A549 (cell line): ENCODE measurements around the gene RIMS1.

Source experiments
- ESRRA ChIP-seq: fragments of 150-350 bp; IDR thresholded peaks from 2 replicates; pipeline ENCODE4 v1.6.1; 2014; ENCODE audit warnings: mild to moderate bottlenecking, low read length, borderline replicate concordance
- MYC ChIP-seq: IDR thresholded peaks from 2 replicates; pipeline ENCODE4 v1.6.1; 2012; ENCODE audit warnings: mild to moderate bottlenecking, inconsistent platforms, low read length, improper control_type of control experiment, borderline replicate concordance
- POLR2A ChIP-seq: IDR thresholded peaks from 2 replicates; pipeline ENCODE4 v1.6.1; 2012; ENCODE audit warnings: mild to moderate bottlenecking, low read length
- RAD21 ChIP-seq, 2 experiments: fragments of >200 bp in 1 of 2; sonication (Bioruptor Twin) in 1 of 2; formaldehyde crosslinking in 1 of 2; IDR thresholded peaks in 1 of 2; conservative IDR thresholded peaks in 1 of 2; 2 replicates in 1 of 2; 3 replicates in 1 of 2; pipeline ENCODE4 v1.6.1; 2012 to 2018; ENCODE audit warnings: inconsistent platforms in 1 of 2
- ZC3H11A ChIP-seq: fragments of 450-650 bp; IDR thresholded peaks from 2 replicates; pipeline ENCODE4 v1.6.1; 2014; ENCODE audit warnings: antibody characterized with exemption, mild to moderate bottlenecking
- TF ChIP-seq, protein P1 (sequence below): fragments of 200-600 bp; sonication (generic); IDR thresholded peaks from 2 replicates; pipeline ENCODE4 v1.6.1; 2016; ENCODE audit warnings: antibody characterized with exemption, mild to moderate bottlenecking, moderate library complexity
- TF ChIP-seq, protein P2 (sequence below): fragments of >200 bp; sonication (Bioruptor Twin); formaldehyde crosslinking; IDR thresholded peaks from 3 replicates; pipeline ENCODE4 v1.5.1; 2016
- TF ChIP-seq, protein P3 (sequence below): fragments of 150-350 bp; IDR thresholded peaks from 2 replicates; pipeline ENCODE4 v1.6.1; 2014; ENCODE audit warnings: low read depth, mild to moderate bottlenecking, low read length

- TF ChIP-seq, protein P1, sequence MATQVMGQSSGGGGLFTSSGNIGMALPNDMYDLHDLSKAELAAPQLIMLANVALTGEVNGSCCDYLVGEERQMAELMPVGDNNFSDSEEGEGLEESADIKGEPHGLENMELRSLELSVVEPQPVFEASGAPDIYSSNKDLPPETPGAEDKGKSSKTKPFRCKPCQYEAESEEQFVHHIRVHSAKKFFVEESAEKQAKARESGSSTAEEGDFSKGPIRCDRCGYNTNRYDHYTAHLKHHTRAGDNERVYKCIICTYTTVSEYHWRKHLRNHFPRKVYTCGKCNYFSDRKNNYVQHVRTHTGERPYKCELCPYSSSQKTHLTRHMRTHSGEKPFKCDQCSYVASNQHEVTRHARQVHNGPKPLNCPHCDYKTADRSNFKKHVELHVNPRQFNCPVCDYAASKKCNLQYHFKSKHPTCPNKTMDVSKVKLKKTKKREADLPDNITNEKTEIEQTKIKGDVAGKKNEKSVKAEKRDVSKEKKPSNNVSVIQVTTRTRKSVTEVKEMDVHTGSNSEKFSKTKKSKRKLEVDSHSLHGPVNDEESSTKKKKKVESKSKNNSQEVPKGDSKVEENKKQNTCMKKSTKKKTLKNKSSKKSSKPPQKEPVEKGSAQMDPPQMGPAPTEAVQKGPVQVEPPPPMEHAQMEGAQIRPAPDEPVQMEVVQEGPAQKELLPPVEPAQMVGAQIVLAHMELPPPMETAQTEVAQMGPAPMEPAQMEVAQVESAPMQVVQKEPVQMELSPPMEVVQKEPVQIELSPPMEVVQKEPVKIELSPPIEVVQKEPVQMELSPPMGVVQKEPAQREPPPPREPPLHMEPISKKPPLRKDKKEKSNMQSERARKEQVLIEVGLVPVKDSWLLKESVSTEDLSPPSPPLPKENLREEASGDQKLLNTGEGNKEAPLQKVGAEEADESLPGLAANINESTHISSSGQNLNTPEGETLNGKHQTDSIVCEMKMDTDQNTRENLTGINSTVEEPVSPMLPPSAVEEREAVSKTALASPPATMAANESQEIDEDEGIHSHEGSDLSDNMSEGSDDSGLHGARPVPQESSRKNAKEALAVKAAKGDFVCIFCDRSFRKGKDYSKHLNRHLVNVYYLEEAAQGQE, result no peak
- TF ChIP-seq ZC3H11A (no peak), POLR2A (no peak), RAD21 (conservative IDR thresholded peaks at IDR 0.05 in 1 of 2, IDR thresholded peaks at IDR 0.05 in 1 of 2) (no peak), ESRRA (no peak), MYC (no peak)
- TF ChIP-seq, protein P2, sequence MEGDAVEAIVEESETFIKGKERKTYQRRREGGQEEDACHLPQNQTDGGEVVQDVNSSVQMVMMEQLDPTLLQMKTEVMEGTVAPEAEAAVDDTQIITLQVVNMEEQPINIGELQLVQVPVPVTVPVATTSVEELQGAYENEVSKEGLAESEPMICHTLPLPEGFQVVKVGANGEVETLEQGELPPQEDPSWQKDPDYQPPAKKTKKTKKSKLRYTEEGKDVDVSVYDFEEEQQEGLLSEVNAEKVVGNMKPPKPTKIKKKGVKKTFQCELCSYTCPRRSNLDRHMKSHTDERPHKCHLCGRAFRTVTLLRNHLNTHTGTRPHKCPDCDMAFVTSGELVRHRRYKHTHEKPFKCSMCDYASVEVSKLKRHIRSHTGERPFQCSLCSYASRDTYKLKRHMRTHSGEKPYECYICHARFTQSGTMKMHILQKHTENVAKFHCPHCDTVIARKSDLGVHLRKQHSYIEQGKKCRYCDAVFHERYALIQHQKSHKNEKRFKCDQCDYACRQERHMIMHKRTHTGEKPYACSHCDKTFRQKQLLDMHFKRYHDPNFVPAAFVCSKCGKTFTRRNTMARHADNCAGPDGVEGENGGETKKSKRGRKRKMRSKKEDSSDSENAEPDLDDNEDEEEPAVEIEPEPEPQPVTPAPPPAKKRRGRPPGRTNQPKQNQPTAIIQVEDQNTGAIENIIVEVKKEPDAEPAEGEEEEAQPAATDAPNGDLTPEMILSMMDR, result no peak
- TF ChIP-seq, protein P3, sequence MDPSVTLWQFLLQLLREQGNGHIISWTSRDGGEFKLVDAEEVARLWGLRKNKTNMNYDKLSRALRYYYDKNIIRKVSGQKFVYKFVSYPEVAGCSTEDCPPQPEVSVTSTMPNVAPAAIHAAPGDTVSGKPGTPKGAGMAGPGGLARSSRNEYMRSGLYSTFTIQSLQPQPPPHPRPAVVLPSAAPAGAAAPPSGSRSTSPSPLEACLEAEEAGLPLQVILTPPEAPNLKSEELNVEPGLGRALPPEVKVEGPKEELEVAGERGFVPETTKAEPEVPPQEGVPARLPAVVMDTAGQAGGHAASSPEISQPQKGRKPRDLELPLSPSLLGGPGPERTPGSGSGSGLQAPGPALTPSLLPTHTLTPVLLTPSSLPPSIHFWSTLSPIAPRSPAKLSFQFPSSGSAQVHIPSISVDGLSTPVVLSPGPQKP, result no peak
These were observed 244.0 kb downstream of the RIMS1 start for GRCh38 chr6:72130327-72130726.
